Suprapubic skin (tissue), 4 donors: ENCODE measurements around the gene PAM16. TPM values are rescaled to one million over a fixed set of nuclear protein-coding genes. Genes with fewer than 3 reads are reported as not detected.
A peak's percentile ranks its signal among the peaks of the same experiment; 100 is the strongest.

Source experiments
- DNase-seq, 2 donors: peaks; one replicate each; pipeline ENCODE4 v3.0.0-alpha.2; 2019; ENCODE audit warnings: low spot score in 2 of 2
- H3K27ac ChIP-seq: fragments of 200-600 bp; sonication (generic); one replicate; pipeline ENCODE4 v1.5.1; 2019
- H3K27me3 ChIP-seq: fragments of 200-600 bp; sonication (generic); one replicate; pipeline ENCODE4 v1.5.1; 2019
- H3K36me3 ChIP-seq: fragments of 200-600 bp; sonication (generic); one replicate; pipeline ENCODE4 v1.5.1; 2019
- H3K4me1 ChIP-seq: fragments of 200-600 bp; sonication (generic); one replicate; pipeline ENCODE4 v1.5.1; 2019
- H3K4me3 ChIP-seq: fragments of 200-600 bp; sonication (generic); one replicate; pipeline ENCODE4 v1.5.1; 2019; ENCODE audit warnings: mild to moderate bottlenecking
- H3K9me3 ChIP-seq: fragments of 200-600 bp; sonication (generic); one replicate; pipeline ENCODE4 v1.5.1; 2019
- CTCF ChIP-seq, 2 donors: fragments of 200-600 bp in 1 of 2; fragments of 450-650 bp in 1 of 2; sonication (generic) in 1 of 2; IDR thresholded peaks; one replicate each; pipeline ENCODE4 v1.5.1; 2016 to 2019; ENCODE audit warnings: antibody characterized with exemption in 2 of 2, mild to moderate bottlenecking in 1 of 2, moderate library complexity in 1 of 2
- EP300 ChIP-seq: sonication (generic); formaldehyde crosslinking; IDR thresholded peaks from one replicate; pipeline ENCODE4 v1.6.1; 2017; ENCODE audit warnings: antibody characterized with exemption
- POLR2A ChIP-seq, 2 donors: fragments of 450-650 bp; IDR thresholded peaks; one replicate each; pipeline ENCODE4 v1.6.1; 2017; ENCODE audit warnings: antibody characterized with exemption in 2 of 2, mild to moderate bottlenecking in 2 of 2, moderate library complexity in 2 of 2
- POLR2AphosphoS5 ChIP-seq, 3 donors: sonication (generic); formaldehyde crosslinking; IDR thresholded peaks; one replicate each; pipeline ENCODE4 v1.6.1; 2017; ENCODE audit warnings: antibody characterized with exemption in 3 of 3
- WGBS: methylation state at CpG from one replicate; pipeline ENCODE4 v1.1.5; 2018; 5-methylcytosine and 5-hydroxymethylcytosine counted together
- total RNA-seq, 4 donors: library from RNA; depleted of rRNA; stranded (reverse); fragments of >200 nt; gene quantifications; one replicate each; pipeline ENCODE4 v1.1.0, GENCODE V29; 2016

PAM16 gene
- total RNA-seq, 4 donors from 2014 or later = 23.8 to 54.7 (median 46.1) TPM

DNA sequence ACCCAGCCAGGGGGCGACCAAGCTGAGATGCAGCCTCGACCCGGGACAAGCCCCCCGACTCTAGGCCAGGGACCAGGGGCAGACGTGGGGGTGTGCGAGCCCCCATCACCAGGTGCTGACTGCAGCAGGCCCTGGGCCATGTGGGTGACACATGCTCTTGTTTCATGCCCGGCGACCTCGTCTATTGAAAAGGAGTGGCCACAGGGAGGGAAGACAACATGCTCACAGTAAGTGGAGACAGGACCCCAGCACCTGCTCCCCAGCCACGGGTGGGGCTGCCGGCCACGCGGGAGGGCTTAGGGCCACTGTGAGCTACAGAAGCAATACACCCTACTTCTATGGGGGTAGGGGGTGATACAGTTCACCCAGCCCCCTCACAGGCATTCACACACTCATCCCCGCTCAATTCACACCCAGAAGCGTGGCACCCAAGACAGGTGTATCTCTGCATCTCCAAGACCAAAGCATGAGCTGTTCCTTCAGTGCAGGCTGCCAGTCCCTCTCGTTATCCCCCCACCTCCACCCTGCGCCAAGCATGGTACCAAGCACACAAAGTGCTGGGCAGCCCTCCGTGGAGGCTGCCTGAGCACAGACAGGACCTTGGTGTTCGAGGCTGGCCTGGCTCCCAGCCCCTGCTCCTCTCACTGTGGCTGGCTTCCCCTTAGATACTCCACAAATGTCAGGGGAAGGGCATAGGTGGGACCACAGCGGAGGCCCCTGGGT, 34.1 kb upstream of the PAM16 start:
- Histone ChIP-seq H3K9me3 (no peaks in the 10 kb centered on the region), H3K27ac (peak overlapping the region; percentile 59), H3K4me3 (no peak overlapping the region), H3K27me3 (no peaks in the 10 kb centered on the region), H3K4me1 (peaks cover 70% of the 10 kb centered on the region), H3K36me3 (peaks cover 58% of the 10 kb centered on the region)
- TF ChIP-seq POLR2A (IDR thresholded peaks at IDR 0.05) (peak in 1 of 2 donors; percentile 32), CTCF (IDR thresholded peaks at IDR 0.05) (no peak)
- WGBS = 67% methylated on average over 20 of the region's 20 CpGs
- peak in 1 of 2 donors; percentile 60 for DNase-seq

- Histone ChIP-seq H3K36me3 (peaks cover 58% of the 10 kb centered on the region), H3K4me1 (peaks cover 74% of the 10 kb centered on the region), H3K27ac (peak overlapping the region; percentile 42), H3K4me3 (no peak overlapping the region), H3K27me3 (no peaks in the 10 kb centered on the region), H3K9me3 (no peaks in the 10 kb centered on the region)
- DNase-seq = peak; percentile 85 to 87
- no CpG with 5 or more reads among the region's 20 CpGs for WGBS
- TF ChIP-seq POLR2AphosphoS5 (IDR thresholded peaks at IDR 0.05) (peak in 1 of 3 donors; percentile 10), EP300 (no peak), POLR2A (IDR thresholded peaks at IDR 0.05) (no peak)
These were observed 33.4 kb upstream of the PAM16 start for GRCh38 chr16:4384509-4384942.

DNA sequence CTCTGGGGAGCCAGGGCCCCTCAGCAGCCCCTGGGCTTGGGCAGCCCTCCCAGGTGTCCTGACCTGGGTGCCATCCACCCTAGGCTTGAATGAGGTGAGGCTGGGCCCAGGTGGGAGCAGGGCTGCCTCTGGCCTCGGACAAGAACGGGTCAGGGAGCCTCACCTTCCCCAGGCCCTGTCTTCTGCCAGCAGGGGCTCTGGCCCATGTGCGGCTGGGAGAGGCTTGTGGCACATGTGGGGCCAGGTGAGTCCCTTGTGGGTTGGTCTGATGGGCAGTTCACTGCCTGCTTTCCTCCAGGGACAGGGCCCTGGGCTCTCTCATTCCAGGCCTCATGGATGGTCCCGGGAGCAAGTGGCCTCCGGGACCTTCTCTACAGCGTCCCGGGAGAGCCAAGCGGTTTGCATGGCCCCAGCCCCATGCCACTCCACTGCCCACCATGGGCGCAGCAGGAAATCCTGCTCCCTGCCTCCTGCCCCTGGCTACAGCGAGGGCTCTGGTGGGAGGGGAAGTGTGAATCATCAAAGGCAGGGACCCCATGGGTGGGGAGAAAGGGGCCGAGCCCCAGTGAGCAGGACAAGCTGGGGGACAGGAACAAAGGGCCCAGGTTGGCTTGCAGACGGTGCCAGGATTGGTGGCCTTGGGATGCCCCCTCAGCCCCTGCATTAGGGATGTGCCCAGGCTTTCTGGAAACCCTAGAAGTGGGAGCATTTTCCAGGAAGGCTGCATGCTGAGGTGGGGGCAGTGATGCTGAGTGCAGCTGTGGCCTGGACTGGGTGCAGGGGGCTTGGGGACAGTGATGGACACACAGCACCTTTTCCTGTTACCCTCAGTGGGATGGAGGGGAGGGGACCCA, 32.7 kb upstream of the PAM16 start:
- peak overlapping the region; percentile 42 for H3K27ac ChIP-seq
- H3K9me3 ChIP-seq = no peaks in the 10 kb centered on the region
- H3K4me1 ChIP-seq = peaks cover 74% of the 10 kb centered on the region
- no peak overlapping the region for H3K4me3 ChIP-seq
- WGBS = 95% methylated on average over 3 of the region's 12 CpGs
- H3K36me3 ChIP-seq = peaks cover 53% of the 10 kb centered on the region
- H3K27me3 ChIP-seq = no peaks in the 10 kb centered on the region
- DNase-seq = peak in 1 of 2 donors; percentile 59
- TF ChIP-seq EP300 (no peak), CTCF (IDR thresholded peaks at IDR 0.05) (no peak), POLR2A (IDR thresholded peaks at IDR 0.05) (no peak), POLR2AphosphoS5 (IDR thresholded peaks at IDR 0.05) (no peak)

- DNase-seq = peak in 1 of 2 donors; percentile 65
- peak overlapping the region; percentile 36 for H3K27ac ChIP-seq
- H3K27me3 ChIP-seq = no peaks in the 10 kb centered on the region
- no peak for TF ChIP-seq EP300
- no peak for TF ChIP-seq POLR2AphosphoS5 (IDR thresholded peaks at IDR 0.05)
- no peak for TF ChIP-seq CTCF (IDR thresholded peaks at IDR 0.05)
- TF ChIP-seq POLR2A (IDR thresholded peaks at IDR 0.05) = no peak
- WGBS = 80% methylated on average over 19 of the region's 21 CpGs
- peaks cover 78% of the 10 kb centered on the region for H3K4me1 ChIP-seq
- H3K36me3 ChIP-seq = peaks cover 52% of the 10 kb centered on the region
- no peak overlapping the region for H3K4me3 ChIP-seq
- H3K9me3 ChIP-seq = no peaks in the 10 kb centered on the region
These were observed 31.8 kb upstream of the PAM16 start for GRCh38 chr16:4382795-4383357.

- H3K27ac ChIP-seq = peak overlapping the region; percentile 36
- 90% methylated on average over 21 of the region's 55 CpGs for WGBS
- no peak overlapping the region for H3K4me3 ChIP-seq
- DNase-seq = peak; percentile 64 to 77
- H3K36me3 ChIP-seq = peaks cover 46% of the 10 kb centered on the region
- TF ChIP-seq CTCF (IDR thresholded peaks at IDR 0.05) = no peak
- TF ChIP-seq POLR2AphosphoS5 (IDR thresholded peaks at IDR 0.05) = no peak
- no peak for TF ChIP-seq POLR2A (IDR thresholded peaks at IDR 0.05)
- TF ChIP-seq EP300 = no peak
- H3K9me3 ChIP-seq = no peaks in the 10 kb centered on the region
- peaks cover 81% of the 10 kb centered on the region for H3K4me1 ChIP-seq
- H3K27me3 ChIP-seq = no peaks in the 10 kb centered on the region
These were observed 31.0 kb upstream of the PAM16 start for GRCh38 chr16:4381935-4382794.
